Lung (tissue), 12 donors: ENCODE results near the gene GLO1. TPM values are rescaled to one million over a fixed set of nuclear protein-coding genes. Genes with fewer than 3 reads are reported as not detected.

Experiments
- ATAC-seq: fragments of 200-7000 bp; cut with Tn5 transposase; one replicate; pipeline ENCODE4 v1.9.1; 2020; ENCODE audit warnings: moderate number of reproducible peaks; ENCODE audit not compliant: insufficient read depth, low FRiP score
- DNase-seq, 3 donors: peaks; one replicate each; pipeline ENCODE4 v3.0.0-alpha.2; 2013 to 2017
- H3K27ac ChIP-seq, 2 donors: one replicate each; pipeline ENCODE4 v1.5.1; 2013; ENCODE audit warnings: mild to moderate bottlenecking in 2 of 2, moderate library complexity in 2 of 2, control low read depth in 1 of 2, inconsistent platforms in 1 of 2, low read depth in 1 of 2, low read length in 1 of 2
- H3K27me3 ChIP-seq, 3 donors: one replicate each; pipeline ENCODE4 v1.5.1; 2013; ENCODE audit warnings: low read length in 2 of 3; ENCODE audit not compliant: control insufficient read depth in 3 of 3, insufficient read depth in 3 of 3
- H3K36me3 ChIP-seq, 4 donors: one replicate each; pipeline ENCODE4 v1.5.1; 2013; ENCODE audit warnings: low read length in 4 of 4, mild to moderate bottlenecking in 1 of 4, moderate library complexity in 1 of 4; ENCODE audit not compliant: control insufficient read depth in 4 of 4, insufficient read depth in 4 of 4
- H3K4me1 ChIP-seq, 5 donors: one replicate each; pipeline ENCODE4 v1.5.1; 2013; ENCODE audit warnings: low read length in 5 of 5, mild to moderate bottlenecking in 2 of 5, moderate library complexity in 1 of 5; ENCODE audit not compliant: control insufficient read depth in 5 of 5, insufficient read depth in 5 of 5
- H3K4me3 ChIP-seq: one replicate; pipeline ENCODE4 v1.5.1; 2013; ENCODE audit warnings: mild to moderate bottlenecking, control low read depth, moderate library complexity
- H3K9ac ChIP-seq, 2 donors: one replicate each; pipeline ENCODE4 v1.5.1; 2013; ENCODE audit warnings: low read length in 2 of 2, control low read depth in 1 of 2; ENCODE audit not compliant: insufficient read depth in 1 of 2
- H3K9me3 ChIP-seq, 4 donors: one replicate each; pipeline ENCODE4 v1.5.1; 2013; ENCODE audit warnings: low read length in 3 of 4, mild to moderate bottlenecking in 1 of 4, moderate library complexity in 1 of 4; ENCODE audit not compliant: control insufficient read depth in 4 of 4, insufficient read depth in 3 of 4
- CTCF ChIP-seq: IDR thresholded peaks from 2 replicates; pipeline ENCODE4 v1.5.1; 2012; ENCODE audit warnings: mild to moderate bottlenecking; ENCODE audit errors: control extremely low read depth, extremely low read depth
- WGBS, 2 donors: extraction: QIAGEN DNeasy Blood & Tissue Kit; methylation state at CpG; one replicate each; pipeline ENCODE4 v1.1.7; 2013; 5-methylcytosine and 5-hydroxymethylcytosine counted together
- polyA plus RNA-seq, 2 donors: library from polyadenylated mRNA; stranded (reverse); fragments of 200-250 nt; gene quantifications; one replicate each; pipeline ENCODE4 v1.2.1, GENCODE V29; 2013
- total RNA-seq, 2 donors: library from RNA; depleted of rRNA in 1 of 2; stranded (reverse); fragments of >200 nt in 1 of 2; gene quantifications; one replicate each; pipeline ENCODE4 v1.2.1, GENCODE V29; 2014 to 2021
- donor health status: control.
- donor health status: control.
- donor health status: Bipolar disorder and iron deficiency.
- donor health status: healthy.
- donor health status: DM: yes; HTN: yes; CAD: no.

The GLO1 gene
- total and polyA plus RNA-seq, 4 donors, result 54.9 to 131 (median 89.3) TPM

DNA sequence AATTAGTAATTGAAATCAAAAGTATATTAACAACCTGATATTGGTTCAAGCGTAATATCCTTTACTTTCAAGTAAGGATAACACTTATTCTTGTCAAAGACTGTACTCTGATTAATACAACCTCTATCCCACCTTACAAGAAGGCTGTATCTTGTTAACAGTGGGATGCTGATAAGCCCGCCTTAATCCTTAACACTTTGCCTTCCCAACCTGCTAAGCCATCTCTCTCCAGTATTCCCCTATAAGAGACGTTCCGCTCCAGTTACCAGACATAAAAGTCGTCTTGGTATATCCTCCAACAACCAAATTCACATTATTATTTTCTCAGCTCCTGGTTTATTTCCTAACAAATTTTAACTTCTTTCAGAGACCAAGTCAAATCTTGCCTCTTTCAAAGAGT, 65.2 kb downstream of the GLO1 start:
- Histone ChIP-seq H3K4me3 (no peak overlapping the region), H3K27me3 (no peaks in the 10 kb centered on the region), H3K27ac (no peak overlapping the region), H3K4me1 (peaks cover 0 to 18% (median 3%) of the 10 kb centered on the region in 5 donors), H3K36me3 (no peaks in the 10 kb centered on the region), H3K9ac (no peak overlapping the region), H3K9me3 (no peaks in the 10 kb centered on the region)
- DNase-seq (no peak), ATAC-seq (no peak)
- no peak for TF ChIP-seq CTCF
- WGBS, 2 donors, result 89 to 93% methylated on average over 5 of the region's 5 CpGs

DNA sequence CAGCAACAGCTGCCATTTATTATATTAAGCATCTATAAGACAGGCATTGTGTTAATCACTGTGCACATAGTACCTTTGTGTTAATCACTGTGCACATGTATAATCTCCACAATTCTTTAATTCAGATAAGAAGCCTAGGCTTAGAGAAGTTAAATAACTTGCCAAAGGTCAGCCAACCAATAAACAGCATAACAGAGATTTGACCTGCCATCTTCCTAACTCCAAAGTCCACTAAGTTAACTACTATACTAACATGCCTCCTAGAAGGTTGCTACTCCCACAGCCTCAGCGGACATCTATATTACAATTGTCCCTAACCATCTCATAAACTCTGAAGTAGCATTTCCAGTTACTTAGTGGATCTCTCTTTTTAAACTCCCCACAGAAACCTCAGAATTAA, 66.9 kb downstream of the GLO1 start:
- peaks cover 0 to 16% (median 4%) of the 10 kb centered on the region in 5 donors for H3K4me1 ChIP-seq
- no peaks in the 10 kb centered on the region for H3K9me3 ChIP-seq
- no peaks in the 10 kb centered on the region for H3K36me3 ChIP-seq
- ATAC-seq (no peak), DNase-seq (no peak)
- no peak overlapping the region for H3K9ac ChIP-seq
- H3K27ac ChIP-seq, result no peak overlapping the region
- TF ChIP-seq CTCF, result no peak
- H3K4me3 ChIP-seq, result no peak overlapping the region
- WGBS, 2 donors, result 57 to 100% methylated on average over 1 of the region's 1 CpG
- no peaks in the 10 kb centered on the region for H3K27me3 ChIP-seq

GRCh38 chr6:38634518-38634917, 68.4 kb downstream of the GLO1 start:
- TF ChIP-seq CTCF, result no peak
- Histone ChIP-seq H3K27ac (no peak overlapping the region), H3K27me3 (no peaks in the 10 kb centered on the region), H3K9ac (no peak overlapping the region), H3K4me3 (no peak overlapping the region), H3K4me1 (peaks cover 0 to 7% (median 3%) of the 10 kb centered on the region in 5 donors), H3K36me3 (no peaks in the 10 kb centered on the region), H3K9me3 (no peaks in the 10 kb centered on the region)
- WGBS, 2 donors, result 62 to 91% methylated on average over 1 of the region's 1 CpG
- DNase-seq, result no peak
- ATAC-seq, result no peak

DNA sequence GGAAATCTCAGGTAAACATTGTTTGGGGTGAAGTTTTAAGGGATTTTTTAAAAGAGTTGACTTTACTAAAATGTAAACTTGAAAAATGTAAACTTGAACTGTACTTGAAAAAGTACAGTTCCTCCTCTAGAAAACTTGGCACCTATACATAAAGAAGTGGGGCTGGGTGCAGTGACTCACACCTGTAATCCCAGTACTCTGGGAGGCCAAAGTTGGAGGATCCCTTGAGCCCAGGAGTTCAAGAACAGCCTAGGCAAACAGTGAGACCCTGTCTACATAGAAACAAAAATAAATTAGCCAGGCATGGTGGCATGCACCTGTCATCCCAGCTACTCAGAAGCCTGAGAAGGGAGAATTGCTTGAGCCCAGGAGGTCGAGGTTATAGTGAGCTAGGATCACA, 70.5 kb downstream of the GLO1 start:
- Histone ChIP-seq H3K4me3 (no peak overlapping the region), H3K9me3 (no peaks in the 10 kb centered on the region), H3K9ac (no peak overlapping the region), H3K27ac (peak overlapping the region in 1 of 2 donors; percentile 31), H3K36me3 (no peaks in the 10 kb centered on the region), H3K27me3 (no peaks in the 10 kb centered on the region), H3K4me1 (peaks cover 0 to 4% (median 0%) of the 10 kb centered on the region in 5 donors)
- ATAC-seq (no peak), DNase-seq (peak in 2 of 3 donors; percentile 24 to 46)
- TF ChIP-seq CTCF, result no peak
- WGBS, 2 donors, result 74 to 80% methylated on average over 1 of the region's 1 CpG
